Suppressor macrophage (primary cell): ENCODE results near the gene ANKRD65.
"Not testable (repeated sequence)": the region's sequence is repeated elsewhere in the genome, so short reads cannot be mapped to it uniquely, and the experiment has no call there.

ENCODE experiments used
- DNase-seq, 4 experiments: peaks; one replicate each; pipeline ENCODE4 v3.0.0-alpha.2; 2020 to 2022
- total RNA-seq, 17 experiments: gene quantifications; one replicate each; lab custom pipeline; 2026; ENCODE audit warnings: mixed read lengths in 6 of 17, inconsistent platforms in 3 of 17; lab: John Stamatoyannopoulos, UW

ANKRD65 gene
- 0 to 1.7 (median 0.04) reads per million in 17 experiments for total RNA-seq

- DNase-seq = no peak
Observed at GRCh38 chr1:1421147-1421906, at the start of gene ANKRD65. Gene ANKRD65 (minus strand): TSS chr1:1421276. CDS start chr1:1421005, 271 bp downstream.

GRCh38 chr1:1468196-1468985 is 47.3 kb upstream of the ANKRD65 start:
- not testable (repeated sequence) for DNase-seq

DNA sequence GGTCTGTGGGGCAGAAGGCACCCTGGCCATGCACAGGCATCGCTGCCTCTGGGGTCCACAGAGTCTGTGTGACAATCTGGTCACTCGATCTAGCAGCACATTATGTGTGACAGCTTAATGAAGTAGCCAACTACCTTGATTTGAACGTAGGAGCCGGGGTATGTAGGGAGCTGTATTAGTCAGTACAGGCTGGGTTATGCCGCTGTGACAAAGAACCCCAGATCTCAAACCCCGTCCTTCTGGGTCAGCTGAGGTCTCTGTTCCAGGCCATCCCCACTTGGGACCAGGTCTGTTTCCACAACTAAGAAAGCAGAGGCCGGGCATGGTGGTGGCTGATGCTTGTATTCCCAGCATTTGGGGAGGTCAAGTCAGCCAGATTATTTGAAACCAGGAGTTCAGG is 42.2 kb upstream of the ANKRD65 start:
- no peak for DNase-seq

DNA sequence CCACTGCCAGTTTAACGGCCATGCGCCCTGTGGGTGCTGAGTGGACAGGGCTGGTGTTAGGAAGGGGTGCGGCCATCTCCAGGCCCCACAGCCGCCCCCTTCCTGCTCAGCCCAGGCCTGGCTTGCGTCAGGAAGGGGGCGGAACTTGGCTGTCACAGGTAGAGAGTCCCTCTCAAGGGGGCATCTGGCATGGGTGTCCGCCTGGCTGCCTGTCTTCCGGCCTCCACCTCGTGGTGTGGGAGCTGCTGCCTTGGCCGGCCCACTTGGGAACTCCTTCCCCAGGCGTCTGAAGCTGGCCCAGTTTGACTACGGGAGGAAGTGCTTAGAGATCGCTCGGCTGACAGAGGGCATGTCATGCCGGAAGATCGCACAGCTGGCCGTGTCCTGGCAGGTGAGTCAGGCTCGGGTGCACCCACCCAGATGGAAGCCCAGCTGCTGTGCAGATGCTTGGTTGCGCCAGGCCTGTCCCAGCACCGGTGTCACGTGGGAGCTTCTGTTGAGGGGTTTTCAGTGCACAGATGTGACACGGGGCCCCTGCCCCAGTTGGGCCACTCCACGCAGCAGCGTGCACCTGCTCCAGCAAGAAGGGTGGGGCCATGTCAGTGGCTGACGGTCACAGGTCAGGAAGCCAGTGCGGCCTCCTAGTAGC is 41.4 kb upstream of the ANKRD65 start:
- DNase-seq = peak in 1 of 4 experiments; percentile 30

DNA sequence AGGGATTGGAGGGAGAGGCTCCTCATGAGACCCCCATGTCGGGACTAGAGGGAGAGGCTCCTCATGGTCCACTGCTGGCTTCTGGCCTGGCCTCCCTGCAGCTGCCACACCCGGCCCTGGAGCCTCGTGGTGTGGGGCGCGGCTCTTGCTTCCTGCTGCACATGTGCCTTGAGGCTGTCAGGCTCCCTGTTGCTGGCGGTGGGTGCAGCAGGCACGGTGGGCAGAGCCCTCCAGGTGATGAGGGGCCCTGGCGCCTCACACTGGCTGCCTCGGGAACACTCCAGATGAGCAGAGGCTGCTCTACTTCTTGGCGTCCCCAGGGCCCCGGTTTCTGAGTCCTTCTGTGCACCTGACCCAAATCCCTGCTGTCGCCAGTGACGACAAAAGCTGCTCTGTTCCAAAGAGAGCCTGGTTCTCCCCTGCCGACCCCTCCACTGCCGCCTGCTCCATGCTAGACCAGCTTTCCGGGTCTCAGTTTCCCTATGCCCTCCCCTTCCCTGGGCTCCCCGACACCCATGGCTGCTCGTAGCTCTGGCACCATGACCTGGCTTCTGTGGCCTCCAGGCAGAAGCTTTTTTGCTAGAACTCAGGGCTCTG is 40.7 kb upstream of the ANKRD65 start:
- no peak for DNase-seq

DNA sequence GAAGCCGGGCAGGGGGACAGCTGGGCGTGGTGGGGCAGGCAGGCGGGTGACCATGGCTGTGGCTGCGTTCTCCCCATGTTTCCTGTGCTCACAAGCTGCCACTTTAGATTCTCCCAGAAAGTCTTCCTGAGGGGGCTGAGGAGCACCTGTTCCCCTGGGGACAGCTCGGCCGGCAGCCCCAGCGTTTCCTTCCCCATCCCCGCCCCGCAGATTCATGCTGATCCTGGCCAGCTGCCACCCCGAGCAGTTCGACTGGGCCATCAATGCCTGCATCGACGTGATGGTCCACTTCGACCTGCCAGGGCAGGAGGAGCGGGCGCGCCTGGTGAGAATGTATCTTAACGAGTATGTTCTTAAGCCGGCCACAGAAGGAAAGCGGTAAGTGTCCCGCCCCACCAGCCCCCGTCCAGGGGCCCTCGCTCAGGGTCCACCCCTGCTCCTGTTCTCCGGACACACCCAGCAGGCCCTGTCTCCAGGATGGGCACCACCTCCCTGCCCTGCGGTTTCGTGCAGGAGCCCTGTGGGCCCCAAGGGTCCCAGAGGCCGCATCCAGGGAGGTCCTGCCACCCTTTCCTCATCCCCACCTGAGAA is 39.6 kb upstream of the ANKRD65 start:
- no peak for DNase-seq

DNA sequence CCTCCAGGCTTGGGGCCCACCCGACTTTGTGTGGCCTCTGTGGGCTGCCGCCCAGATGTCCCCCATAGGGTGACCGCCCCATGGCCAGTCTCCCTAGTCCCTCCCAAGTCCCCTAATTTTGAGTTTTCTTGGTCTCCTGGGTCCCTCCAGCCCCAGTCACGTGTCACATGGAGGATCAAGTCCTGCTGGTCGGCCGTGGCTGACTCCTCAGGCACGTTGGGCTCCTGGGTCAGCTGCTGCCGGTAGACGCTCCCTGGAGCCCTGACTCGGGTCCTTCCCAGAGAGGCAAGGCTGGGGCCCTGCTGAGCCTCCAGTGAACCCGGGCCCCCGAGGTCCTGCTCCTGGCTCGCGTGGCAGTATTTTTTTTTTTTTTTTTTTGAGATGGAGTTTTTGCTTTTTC is 38.6 kb upstream of the ANKRD65 start:
- DNase-seq = not testable (repeated sequence)

- DNase-seq = not testable (repeated sequence)
Observed at GRCh38 chr1:1459156-1459555, 38.1 kb upstream of the ANKRD65 start.

GRCh38 chr1:1456683-1457255 is 35.7 kb upstream of the ANKRD65 start:
- not testable (repeated sequence) for DNase-seq

GRCh38 chr1:1455934-1456333 is 34.9 kb upstream of the ANKRD65 start:
- DNase-seq = not testable (repeated sequence)

DNA sequence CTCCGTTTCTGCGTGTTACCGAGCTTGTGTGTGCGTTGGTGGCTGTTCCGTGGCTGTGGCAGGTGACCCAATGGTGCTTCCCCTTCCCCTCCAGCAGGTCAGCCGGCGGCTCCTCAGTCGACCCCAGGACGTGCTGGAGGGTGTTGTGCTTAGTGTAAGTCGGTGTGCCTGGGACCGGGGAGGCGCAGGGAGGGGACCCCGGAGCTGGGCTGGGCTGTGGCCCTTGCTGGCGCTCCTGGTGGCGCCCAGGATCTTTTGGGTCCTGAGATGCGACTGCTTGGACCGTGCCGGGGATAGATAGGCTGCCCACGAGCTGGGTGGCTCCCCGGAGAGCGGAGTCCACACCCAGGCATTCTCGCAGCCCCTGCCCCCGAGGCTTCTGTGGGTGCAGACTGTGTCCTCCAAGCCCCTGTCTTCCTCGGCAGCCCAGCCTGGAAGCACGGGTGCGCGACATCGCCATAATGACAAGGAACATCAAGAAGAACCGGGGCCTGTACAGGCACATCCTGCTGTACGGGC is 34.3 kb upstream of the ANKRD65 start:
- no peak for DNase-seq

DNA sequence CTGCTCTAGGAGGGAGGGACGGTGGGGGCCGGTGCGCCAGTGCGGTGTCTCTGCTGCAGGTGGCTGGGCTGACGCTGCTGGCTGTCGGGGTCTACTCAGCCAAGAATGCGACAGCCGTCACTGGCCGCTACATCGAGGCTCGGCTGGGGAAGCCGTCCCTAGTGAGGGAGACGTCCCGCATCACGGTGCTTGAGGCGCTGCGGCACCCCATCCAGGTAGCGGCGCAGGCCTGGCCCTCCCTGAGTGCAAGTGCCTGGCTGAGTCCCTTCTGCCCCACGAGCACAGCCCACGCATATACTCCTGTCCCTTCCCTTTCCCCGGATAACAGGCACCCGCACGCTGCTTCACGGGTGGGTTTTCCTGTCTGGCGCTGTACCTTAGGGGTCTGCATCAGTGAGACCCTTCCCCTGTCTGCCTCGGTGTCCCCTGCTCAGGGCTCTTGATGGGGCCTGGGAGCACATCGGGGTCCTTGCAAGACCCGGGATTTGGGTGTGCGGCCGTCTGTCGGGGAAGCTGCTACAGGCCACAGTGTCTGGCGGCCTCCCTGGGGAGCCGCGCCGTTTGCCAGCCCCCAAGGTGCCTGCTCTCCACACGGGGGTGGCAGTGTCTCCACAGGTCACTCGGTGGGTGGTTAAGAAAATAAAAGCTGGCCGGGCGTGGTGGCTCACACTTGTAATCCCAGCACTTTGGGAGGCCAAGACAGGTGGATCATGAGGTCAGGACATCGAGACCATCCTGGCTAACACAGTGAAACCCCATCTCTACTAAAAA is 33.4 kb upstream of the ANKRD65 start:
- not testable (repeated sequence) for DNase-seq

GRCh38 chr1:1452882-1453281 is 31.8 kb upstream of the ANKRD65 start:
- DNase-seq = no peak

GRCh38 chr1:1452365-1452739 is 31.3 kb upstream of the ANKRD65 start:
- DNase-seq = not testable (repeated sequence)

DNA sequence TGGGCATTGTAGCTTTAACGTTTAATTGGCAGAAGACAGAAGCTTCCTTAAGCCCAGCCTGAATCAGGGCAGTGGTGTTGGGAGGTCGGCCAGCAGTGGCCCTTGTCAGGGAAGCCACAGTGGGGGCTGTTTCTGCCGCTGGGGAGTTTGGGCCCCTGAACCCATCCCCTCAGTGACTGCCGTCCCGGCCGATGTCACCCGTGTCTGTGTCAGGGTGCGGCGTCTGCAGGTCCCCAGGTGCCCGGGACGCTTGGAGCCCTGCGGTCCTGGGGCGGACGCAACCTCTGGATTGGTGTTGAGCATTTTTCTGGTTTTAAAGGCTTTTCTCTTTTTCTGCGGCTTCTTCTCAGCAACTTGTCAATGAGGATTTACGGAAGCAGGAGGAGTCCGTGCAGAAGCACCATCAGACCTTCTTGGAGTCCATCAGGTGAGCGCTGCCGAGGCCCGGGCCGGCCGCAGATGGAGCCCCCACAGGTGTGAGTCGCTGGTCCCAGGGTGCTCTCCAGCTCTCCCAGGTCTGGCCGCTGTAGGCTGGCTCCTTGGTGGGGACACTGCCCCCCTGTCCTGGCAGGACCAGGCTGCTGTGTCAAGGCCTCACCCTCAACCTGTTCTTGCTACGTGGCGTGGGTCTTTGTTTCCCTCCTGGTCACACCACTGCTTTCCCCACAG is 30.8 kb upstream of the ANKRD65 start:
- DNase-seq = no peak

GRCh38 chr1:1450616-1451015 is 29.5 kb upstream of the ANKRD65 start:
- DNase-seq = not testable (repeated sequence)

DNA sequence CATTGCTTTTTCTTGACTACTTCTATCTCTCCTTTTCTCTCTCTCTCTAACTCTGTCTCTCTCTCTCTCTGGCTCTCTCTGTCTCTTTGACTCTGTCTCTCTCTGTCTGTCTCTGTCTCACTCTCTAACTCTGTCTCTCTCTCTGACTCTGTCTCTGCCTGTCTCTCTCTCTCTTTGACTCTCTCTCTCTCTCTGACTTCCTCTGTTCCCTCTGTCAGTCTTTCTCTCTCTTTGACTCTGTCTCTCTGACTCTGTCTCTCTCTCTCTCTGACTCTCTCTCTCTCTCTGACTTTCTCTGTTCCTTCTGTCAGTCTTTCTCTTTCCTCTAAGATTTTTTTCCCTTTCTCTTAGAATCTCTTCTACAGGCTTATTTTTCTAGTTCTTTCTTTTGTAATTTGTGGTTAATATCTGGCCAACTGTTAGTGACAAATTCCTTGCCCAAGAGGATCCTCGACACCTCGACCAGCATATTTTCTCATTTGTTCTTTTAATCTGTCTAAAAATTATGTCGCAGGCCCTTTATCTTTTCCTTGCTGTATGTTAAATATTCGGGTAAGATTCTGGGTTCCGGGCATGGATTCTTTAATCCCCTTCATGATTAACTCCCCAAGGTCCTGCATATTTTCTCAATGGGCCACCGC is 28.1 kb upstream of the ANKRD65 start, which contains the start of gene ATAD3C:
Gene ATAD3C, plus strand, starts transcription at position 591 of the 641 bp plus-strand sequence. CDS start 995 bp downstream, outside the sequence.
- DNase-seq = no peak

DNA sequence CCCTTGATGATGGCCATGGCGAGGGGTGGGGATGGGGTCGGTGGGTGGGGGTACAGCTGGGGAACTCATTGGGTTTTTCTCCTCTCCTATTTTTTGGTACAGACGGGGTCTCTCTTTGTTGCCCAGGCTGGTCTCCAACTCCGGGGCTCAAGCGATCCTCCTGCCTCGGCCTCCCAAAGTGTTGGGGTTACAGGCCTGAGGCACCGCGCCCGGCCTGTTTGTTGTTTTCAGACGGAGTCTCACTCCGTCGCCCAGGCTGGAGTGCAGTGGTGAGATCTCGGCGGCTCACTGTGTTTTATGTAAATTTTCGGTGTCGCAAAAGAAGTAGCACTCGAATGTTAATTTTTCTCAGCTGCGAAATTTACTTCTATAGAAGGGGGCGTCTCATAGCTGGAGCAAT is 25.6 kb upstream of the ANKRD65 start:
- DNase-seq = not testable (repeated sequence)

DNA sequence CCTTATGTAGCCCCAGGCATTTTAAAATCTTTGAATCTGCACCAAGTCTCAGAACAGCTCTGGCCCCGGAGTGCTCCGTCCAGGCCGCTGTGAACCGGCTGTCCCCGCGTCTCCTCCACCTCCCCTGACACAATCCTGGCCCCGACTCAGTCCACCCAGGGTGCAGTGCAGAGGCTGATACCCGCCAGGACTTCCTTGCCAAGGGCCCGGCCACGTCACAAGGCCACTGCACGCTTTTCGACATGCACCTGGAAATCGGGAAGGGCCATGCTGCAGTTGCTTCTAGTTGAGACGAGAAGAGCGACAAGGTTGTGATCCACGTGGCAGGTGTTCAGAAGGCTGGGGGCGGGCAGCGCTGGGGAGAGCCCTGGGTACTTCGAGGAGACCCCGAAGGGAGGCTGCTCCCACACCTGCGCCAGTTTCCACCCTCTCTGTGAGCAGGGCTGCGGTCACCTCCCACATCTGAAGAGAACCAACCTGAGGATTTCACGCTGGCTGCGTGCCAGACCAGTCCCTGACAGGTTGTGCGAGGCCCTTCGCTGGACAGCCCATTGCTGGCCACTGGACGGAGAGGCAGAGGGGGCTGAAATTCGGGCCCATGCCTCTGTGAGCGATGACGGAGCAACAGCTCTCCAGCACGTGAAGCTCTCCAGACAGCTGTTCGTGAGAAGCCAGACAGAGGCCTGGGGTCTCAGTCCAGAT is 21.1 kb upstream of the ANKRD65 start:
- DNase-seq = no peak
